ENCODE measurements around the gene MUSTN1. TPM values are rescaled to one million over a fixed set of nuclear protein-coding genes. Genes with fewer than 3 reads are reported as not detected.

The MUSTN1 gene
- total and polyA plus RNA-seq, 2 donors (not counting 3 experiments of a cell fraction or from before 2014, with no cell fraction given): 1.1 to 2.2 TPM

- dilution Hi-C loops (cut with MboI; ENCODE audit: extremely low pct_ligation_motif_present, low sequenced_read_pairs) (no loop called here), intact Hi-C loops (cut with micrococcal nuclease) (no loop called here)
- Histone ChIP-seq H3K9ac (replicated peaks; ENCODE audit: extremely low read depth, insufficient read depth, low read length) (no peak overlapping the region), H3K9me3 (replicated peaks; ENCODE audit: control insufficient read depth, insufficient read depth, low read length) (no peaks in the 10 kb centered on the region), H3K27me3 (ENCODE audit: control insufficient read depth in 2 of 2, insufficient read depth in 2 of 2, low read length in 2 of 2) (no peaks in the 10 kb centered on the region), H3K36me3 (ENCODE audit: control insufficient read depth in 2 of 2, extremely low read depth in 1 of 2, insufficient read depth in 2 of 2, low read length in 2 of 2) (no peaks in the 10 kb centered on the region), H3K27ac (ENCODE audit: insufficient read depth, low read depth, low read length) (no peak overlapping the region), H3K79me2 (ENCODE audit: control insufficient read depth, insufficient read depth, low read length) (no peaks in the 10 kb centered on the region), H3K4me1 (ENCODE audit: control insufficient read depth, extremely low read depth, insufficient read depth, low read length) (no peaks in the 10 kb centered on the region), H3K4me2 (ENCODE audit: insufficient read depth, low read length) (no peak overlapping the region), H3K9me1 (replicated peaks; ENCODE audit: control insufficient read depth, extremely low read depth, insufficient read depth, low read length) (no peaks in the 10 kb centered on the region), H4K20me1 (replicated peaks; ENCODE audit: control insufficient read depth, extremely low read depth, insufficient read depth, low read length) (no peaks in the 10 kb centered on the region), H2AFZ (ENCODE audit: low read depth, low read length) (no peak overlapping the region), H3K4me3 (replicated peaks in 1 of 3; ENCODE audit: insufficient read depth in 1 of 3, low read depth in 1 of 3, low read length in 3 of 3) (no peak overlapping the region)
- no peak for DNase-seq (ENCODE audit: low read depth, low spot score)
- TF ChIP-seq POLR2A (IDR thresholded peaks at IDR 0.05; ENCODE audit: low read depth, low read length) (no peak), MAX (IDR thresholded peaks at IDR 0.05; ENCODE audit: insufficient read depth, insufficient read length) (no peak), EZH2 (IDR thresholded peaks at IDR 0.05; ENCODE audit: borderline replicate concordance, low read depth, low read length, severe bottlenecking) (no peak), POLR2AphosphoS5 (IDR thresholded peaks at IDR 0.05; ENCODE audit: insufficient read depth, low read depth, low read length) (no peak), GATA2 (IDR thresholded peaks at IDR 0.05; ENCODE audit: insufficient read depth, insufficient read length, low read depth, low read length) (no peak)
- TF ChIP-seq, protein P1, sequence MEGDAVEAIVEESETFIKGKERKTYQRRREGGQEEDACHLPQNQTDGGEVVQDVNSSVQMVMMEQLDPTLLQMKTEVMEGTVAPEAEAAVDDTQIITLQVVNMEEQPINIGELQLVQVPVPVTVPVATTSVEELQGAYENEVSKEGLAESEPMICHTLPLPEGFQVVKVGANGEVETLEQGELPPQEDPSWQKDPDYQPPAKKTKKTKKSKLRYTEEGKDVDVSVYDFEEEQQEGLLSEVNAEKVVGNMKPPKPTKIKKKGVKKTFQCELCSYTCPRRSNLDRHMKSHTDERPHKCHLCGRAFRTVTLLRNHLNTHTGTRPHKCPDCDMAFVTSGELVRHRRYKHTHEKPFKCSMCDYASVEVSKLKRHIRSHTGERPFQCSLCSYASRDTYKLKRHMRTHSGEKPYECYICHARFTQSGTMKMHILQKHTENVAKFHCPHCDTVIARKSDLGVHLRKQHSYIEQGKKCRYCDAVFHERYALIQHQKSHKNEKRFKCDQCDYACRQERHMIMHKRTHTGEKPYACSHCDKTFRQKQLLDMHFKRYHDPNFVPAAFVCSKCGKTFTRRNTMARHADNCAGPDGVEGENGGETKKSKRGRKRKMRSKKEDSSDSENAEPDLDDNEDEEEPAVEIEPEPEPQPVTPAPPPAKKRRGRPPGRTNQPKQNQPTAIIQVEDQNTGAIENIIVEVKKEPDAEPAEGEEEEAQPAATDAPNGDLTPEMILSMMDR (IDR thresholded peaks at IDR 0.05; ENCODE audit: extremely low read depth in 1 of 2, insufficient read depth in 1 of 2, low read depth in 1 of 2, low read length in 2 of 2): no peak
- no TSS peak for BruUV-seq (replicated peaks)
- CTCF ChIA-PET: interaction anchor here (1.0 to 2.3 kb wide), 2 partner anchors 9 to 14 kb away, joined by 3 to 5 read pairs; no protein-coding TSS in a partner anchor
- FAIRE-seq: no peak
- POLR2A ChIA-PET: no interaction called here
Observed at GRCh38 chr3:52793702-52794611, 40.9 kb downstream of the MUSTN1 start.
